ENCODE results near the gene CPSF4.
"Not testable (repeated sequence)": the region's sequence is repeated elsewhere in the genome, so short reads cannot be mapped to it uniquely, and the experiment has no call there.

Gene CPSF4

DNA sequence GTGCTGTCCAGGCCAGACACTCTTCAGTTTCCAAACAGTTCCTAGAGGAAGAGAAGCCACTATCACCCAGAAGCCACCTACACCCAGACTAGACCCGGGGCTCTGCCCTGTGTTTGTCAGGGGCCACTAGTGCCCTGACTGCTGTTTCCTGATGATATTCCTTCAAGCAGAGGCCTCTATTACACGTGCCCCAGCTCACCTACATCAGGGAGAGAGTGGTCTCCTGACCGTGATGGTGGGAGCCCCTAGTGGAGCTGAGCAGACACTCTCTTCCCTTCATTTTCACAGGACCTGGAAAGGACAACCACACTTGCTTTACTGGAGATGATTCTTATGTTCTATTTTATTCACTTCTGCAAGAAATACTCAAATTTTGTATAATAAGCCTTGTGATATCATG lies 52.1 kb downstream of the CPSF4 start:
- DNase-seq (ENCODE audit: low read depth, low spot score), result no peak

DNA sequence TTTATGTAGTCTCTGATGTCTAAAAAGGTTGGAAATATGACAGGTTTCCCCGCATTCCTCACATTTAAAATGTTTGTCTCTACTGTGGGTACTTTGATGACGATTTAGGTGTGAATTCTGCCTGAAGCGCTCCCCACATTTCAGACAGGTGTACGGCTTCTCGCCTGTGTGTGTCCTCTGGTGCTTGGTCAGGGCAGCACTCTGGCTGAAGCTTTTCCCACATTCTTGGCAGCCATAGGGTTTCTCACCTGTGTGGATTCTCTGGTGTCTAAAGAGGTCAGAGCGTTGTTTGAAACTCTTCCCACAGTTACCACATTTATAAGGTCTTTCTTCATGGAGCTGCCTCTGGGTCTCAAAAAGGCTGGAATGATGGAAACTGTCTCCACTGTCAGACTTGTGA lies 55.1 kb downstream of the CPSF4 start:
- no peak for DNase-seq (ENCODE audit: low read depth, low spot score)

- no peak for DNase-seq (ENCODE audit: low read depth, low spot score)
Observed at GRCh38 chr7:99497766-99498545, 59.2 kb downstream of the CPSF4 start.

GRCh38 chr7:99498546-99498944 lies 59.8 kb downstream of the CPSF4 start:
- no peak for DNase-seq (ENCODE audit: low read depth, low spot score)

DNA sequence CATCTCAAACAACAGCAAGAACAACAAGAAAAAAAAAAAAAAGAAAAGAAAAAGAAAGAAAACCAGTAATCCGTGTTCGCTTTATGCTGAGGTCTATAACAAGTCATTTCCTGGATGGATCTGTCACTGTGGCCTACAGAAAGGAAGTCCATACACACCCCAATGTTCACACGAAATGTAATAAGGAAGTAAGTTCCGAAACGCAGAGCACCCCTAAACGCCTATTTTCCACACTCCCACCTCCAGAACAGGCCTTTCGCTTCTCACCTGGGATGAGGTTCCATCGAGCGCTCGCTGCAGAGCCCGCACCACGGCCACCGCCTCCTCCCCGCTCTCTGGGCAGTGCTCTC lies 60.6 kb downstream of the CPSF4 start:
- no peak for DNase-seq (ENCODE audit: low read depth, low spot score)

DNA sequence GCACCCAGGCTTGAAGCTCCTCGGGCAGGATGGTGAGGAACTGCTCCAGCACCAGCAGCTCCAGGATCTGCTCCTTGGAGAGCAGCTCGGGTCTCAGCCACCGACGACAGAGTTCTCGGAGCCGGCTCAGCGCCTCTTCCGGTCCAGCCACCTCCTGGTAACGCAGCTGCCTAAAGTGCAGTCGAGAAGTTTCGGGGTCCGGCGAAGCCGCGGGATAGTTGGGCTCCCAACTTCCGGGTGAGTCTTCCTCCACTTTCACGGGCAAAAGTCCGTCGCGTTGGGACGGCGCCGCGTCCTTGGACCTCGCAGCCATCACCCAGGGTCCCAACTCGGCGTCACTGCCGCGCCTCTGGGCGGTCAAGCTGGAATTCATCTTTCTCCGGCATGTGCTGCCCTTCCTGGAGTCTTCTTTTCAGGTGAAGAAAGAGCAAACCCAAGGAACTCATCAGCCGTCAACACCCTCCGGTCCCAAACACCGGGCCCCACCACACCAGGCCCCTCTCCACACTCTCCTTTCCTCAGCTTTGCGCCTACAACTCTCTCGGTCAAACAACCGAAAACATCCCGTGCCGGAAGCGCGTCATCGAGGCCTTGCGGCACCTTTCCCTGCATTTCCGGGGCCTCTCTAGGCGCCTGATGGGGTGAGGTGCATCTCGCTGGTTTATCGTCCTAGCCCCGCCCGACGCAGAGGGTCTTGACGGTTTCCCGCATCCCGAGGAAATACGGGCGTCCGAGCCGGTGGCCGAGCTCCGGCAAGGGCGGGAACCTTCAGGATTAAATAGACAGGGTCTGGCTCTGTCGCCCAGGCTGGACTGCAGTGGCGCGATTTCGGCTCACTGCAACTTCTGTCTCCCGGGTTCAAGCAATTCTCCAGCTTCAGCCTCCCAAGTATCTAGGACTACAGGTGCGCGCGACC lies 61.2 kb downstream of the CPSF4 start, which contains the start of gene ZNF394:
ZNF394 (minus strand) TSS at position 561 of the 916 bp plus-strand sequence; CDS start at position 373, 188 bp downstream.
- DNase-seq (ENCODE audit: low read depth, low spot score), result peak; percentile 64

GRCh38 chr7:99500637-99501009 lies 61.9 kb downstream of the CPSF4 start:
- no peak for DNase-seq (ENCODE audit: low read depth, low spot score)

DNA sequence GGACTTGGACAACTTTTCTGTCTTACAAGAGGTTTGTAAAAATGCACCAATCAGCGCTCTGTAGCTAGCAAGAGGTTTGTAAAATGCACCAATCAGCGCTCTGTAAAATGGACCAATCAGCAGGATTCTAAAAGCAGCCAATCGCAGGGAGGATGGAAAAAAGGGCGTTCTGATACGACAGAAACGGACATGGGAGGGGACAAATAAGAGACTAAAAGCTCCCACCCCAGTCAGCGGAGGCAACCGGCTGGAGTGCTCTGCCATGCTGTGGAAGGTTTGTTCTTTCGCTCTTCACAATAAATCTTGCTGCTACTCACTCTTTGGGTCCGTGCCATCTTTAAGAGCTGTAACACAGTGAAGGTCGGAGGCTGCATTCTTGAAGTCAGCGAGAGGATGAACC lies 62.5 kb downstream of the CPSF4 start:
- not testable (repeated sequence) for DNase-seq (ENCODE audit: low read depth, low spot score)

GRCh38 chr7:99504281-99504602 lies 65.5 kb downstream of the CPSF4 start:
- no peak for DNase-seq (ENCODE audit: low read depth, low spot score)

- peak; percentile 97 for DNase-seq (ENCODE audit: low read depth, low spot score)
Observed at GRCh38 chr7:99504603-99505323, 66.0 kb downstream of the CPSF4 start, which contains the start of gene ZKSCAN5. Gene ZKSCAN5, plus strand, starts transcription at chr7:99504662. Its CDS starts 1,383 bp downstream, at chr7:99506045.

GRCh38 chr7:99505324-99505662 lies 66.5 kb downstream of the CPSF4 start:
- no peak for DNase-seq (ENCODE audit: low read depth, low spot score)
